ENCODE data around the gene LIN7C.

DNA sequence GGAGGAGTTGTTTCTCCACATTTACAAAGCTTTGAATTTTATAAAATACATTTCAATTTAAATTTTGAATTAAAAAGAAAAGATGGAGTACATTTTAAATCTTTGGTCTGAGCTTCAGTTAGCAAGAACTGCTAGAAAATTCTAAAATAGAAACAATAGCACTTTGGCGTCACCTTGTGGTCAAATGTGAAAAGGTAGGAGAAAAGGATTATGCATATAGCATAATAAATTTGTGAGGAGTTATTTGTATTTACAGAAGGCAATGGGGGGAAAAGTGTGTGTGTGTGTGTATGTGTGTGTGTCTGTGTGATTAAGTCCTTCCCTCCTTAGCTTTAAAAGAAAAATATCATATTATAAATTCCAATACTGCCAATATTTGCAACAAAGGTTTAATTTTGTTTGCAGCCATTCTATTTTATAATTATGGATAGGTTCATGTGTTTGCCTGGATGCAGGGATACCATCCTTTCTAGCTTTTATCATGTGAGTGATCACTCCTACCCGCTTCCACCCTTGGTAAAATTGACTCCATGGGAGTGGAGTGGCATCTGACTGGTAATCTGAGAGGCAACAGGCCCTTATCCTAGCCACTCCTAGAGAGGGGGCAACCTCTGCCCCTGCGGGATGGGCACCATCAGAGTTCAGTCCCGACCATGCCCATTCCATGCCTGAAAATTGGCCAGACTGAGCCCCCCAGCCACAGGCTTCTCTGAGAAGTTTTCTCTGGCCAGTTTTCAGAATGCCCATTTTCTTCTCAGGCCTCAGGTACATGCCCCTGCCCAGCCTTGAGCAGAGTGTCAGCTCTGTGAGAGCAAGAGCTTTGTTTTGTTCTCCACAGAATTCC, 20.4 kb downstream of the LIN7C start:
- TF ChIP-seq, protein P1, sequence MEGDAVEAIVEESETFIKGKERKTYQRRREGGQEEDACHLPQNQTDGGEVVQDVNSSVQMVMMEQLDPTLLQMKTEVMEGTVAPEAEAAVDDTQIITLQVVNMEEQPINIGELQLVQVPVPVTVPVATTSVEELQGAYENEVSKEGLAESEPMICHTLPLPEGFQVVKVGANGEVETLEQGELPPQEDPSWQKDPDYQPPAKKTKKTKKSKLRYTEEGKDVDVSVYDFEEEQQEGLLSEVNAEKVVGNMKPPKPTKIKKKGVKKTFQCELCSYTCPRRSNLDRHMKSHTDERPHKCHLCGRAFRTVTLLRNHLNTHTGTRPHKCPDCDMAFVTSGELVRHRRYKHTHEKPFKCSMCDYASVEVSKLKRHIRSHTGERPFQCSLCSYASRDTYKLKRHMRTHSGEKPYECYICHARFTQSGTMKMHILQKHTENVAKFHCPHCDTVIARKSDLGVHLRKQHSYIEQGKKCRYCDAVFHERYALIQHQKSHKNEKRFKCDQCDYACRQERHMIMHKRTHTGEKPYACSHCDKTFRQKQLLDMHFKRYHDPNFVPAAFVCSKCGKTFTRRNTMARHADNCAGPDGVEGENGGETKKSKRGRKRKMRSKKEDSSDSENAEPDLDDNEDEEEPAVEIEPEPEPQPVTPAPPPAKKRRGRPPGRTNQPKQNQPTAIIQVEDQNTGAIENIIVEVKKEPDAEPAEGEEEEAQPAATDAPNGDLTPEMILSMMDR (IDR thresholded peaks at IDR 0.05): peak; percentile 89 to 99 (median 94)
- TF ChIP-seq POLR2A (IDR thresholded peaks at IDR 0.05): no peak
